D721Med (cell line): Measurements from ENCODE around the gene ATP9A.

ENCODE experiments used
- DNase-seq: peaks from one replicate; pipeline ENCODE4 v3.0.0; 2011; ENCODE audit warnings: low spot score; ENCODE audit not compliant: insufficient read length
- FAIRE-seq: peaks from 2 replicates; lab custom pipeline; 2011; peaks lifted over from hg19 to GRCh38; lab: Jason Lieb, UNC
- TF ChIP-seq, protein P1 (sequence below): IDR thresholded peaks from 2 replicates; pipeline ENCODE4 v1.5.1; 2012; ENCODE audit warnings: mild to moderate bottlenecking, control low read depth; ENCODE audit not compliant: insufficient read depth; ENCODE audit errors: missing control alignments

ATP9A gene

DNA sequence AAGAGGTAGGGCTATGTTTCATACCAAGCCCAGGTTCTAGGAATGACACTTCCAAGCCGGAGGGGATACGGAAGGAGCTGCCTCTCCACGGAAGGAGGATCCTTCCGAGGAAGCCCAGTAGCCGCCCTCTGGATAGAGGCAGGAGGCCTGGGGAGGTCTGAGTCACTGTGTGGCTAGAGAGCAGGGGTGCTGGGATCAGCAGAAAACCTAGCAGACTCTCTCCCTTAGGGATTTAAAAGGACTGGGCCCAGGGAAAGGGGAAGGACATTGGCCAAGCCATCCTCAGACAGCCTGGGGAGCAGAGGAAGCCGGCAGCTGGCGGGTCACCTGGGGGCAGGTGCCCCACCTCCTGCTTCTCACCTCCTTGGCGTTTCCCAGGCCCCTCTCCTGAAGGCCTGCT is 189.1 kb downstream of the ATP9A start:
- FAIRE-seq (no peak), DNase-seq (no peak)
- TF ChIP-seq, protein P1, sequence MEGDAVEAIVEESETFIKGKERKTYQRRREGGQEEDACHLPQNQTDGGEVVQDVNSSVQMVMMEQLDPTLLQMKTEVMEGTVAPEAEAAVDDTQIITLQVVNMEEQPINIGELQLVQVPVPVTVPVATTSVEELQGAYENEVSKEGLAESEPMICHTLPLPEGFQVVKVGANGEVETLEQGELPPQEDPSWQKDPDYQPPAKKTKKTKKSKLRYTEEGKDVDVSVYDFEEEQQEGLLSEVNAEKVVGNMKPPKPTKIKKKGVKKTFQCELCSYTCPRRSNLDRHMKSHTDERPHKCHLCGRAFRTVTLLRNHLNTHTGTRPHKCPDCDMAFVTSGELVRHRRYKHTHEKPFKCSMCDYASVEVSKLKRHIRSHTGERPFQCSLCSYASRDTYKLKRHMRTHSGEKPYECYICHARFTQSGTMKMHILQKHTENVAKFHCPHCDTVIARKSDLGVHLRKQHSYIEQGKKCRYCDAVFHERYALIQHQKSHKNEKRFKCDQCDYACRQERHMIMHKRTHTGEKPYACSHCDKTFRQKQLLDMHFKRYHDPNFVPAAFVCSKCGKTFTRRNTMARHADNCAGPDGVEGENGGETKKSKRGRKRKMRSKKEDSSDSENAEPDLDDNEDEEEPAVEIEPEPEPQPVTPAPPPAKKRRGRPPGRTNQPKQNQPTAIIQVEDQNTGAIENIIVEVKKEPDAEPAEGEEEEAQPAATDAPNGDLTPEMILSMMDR = no peak

- TF ChIP-seq, protein P1 = no peak
- no peak for FAIRE-seq
- no peak for DNase-seq
Observed at GRCh38 chr20:51578145-51578459, 190.1 kb downstream of the ATP9A start.

DNA sequence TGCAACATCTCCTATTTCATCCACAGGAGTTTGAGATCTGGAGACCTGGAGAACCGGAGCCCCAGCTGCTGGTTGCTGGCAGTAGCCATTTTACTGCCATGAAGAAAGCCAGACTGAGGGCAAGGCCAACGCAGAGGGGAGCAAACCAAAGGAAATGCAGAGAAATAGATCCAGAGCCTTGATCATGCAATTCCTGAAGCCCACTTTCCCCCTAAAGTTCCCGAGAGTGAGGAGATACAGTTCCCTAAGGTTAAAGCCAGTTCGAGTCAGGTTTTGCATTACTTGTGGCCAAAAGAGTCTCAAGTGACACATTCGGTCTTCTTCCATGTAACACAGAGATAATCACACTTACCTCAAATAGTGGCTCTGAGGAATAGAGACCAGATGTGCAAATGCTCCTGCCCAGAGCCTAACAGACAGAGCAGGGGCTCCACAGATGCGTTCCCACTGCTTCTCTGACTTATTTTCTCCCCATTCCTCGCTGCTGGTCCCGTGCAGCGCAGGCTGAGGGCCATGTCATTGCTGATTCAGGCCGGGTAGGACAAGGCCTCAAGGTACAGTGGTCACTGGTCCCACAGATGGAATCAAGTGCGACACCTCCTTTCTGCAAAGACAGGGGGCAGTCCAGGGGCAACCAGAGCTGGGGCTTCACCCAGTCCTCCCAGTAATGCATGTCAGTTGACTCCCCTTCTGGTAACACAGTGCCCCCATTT is 190.6 kb downstream of the ATP9A start:
- TF ChIP-seq, protein P1 = no peak
- DNase-seq (no peak), FAIRE-seq (no peak)

GRCh38 chr20:51575486-51575885 is 192.7 kb downstream of the ATP9A start:
- TF ChIP-seq, protein P1 = no peak
- FAIRE-seq (no peak), DNase-seq (no peak)

- FAIRE-seq = no peak
- TF ChIP-seq, protein P1 = no peak
- DNase-seq = no peak
Observed at GRCh38 chr20:51574248-51575033, 193.7 kb downstream of the ATP9A start.

DNA sequence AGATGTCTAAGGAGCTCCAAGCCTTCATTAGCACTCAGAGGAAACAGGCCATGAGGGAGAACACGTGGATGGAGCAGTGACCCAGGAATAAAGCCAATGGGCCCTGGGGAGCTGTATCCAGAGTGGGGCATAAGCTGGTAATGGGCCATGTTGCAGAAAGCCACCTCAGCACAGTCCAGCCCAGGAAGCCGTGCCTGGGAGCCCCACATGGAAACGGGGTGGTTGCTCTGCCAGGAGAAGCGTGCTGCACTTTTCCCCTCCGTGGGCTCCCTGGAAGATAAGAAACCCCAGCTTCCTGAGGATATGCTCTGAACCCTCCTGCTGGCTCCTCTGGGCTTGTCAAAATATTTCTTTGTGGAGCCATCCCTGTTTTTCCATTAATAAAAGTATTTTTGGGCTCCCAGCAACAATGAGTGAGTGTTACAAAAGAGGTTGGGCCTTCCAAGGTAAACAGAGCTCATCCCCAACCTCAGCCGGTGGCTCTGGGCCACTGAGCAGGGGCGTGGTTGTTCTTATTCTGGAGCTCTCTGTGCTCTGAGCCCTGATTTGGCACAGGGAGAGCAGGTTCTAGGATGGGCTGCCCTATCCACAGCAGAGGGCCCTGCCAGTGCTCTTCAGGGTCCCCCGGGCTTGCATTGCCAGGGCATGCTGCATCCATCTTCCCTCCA is 194.5 kb downstream of the ATP9A start:
- no peak for FAIRE-seq
- DNase-seq = no peak
- TF ChIP-seq, protein P1 = no peak

DNA sequence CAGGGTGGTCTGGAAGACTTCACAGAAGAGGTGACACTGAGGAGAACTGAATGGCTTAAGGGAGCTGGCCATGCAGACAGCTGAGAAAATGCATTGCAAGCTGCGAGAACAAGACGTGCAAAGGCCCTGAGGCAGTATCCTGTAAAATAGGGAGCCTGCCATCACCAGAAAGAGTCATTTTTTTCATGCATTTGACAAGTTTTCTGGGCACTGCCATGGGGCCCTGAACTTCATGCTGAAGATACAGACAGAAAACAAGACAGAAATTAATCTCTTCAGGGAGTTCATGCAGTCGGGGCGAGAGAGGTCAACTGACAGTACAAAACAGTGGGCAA is 196.8 kb downstream of the ATP9A start:
- FAIRE-seq (no peak), DNase-seq (no peak)
- TF ChIP-seq, protein P1 = no peak
